Stimulated activated CD8-positive, alpha-beta memory T cell treated with anti-CD3 and anti-CD28 coated beads, Interleukin-12 subunit alpha, Interleukin-12 subunit beta, amount 100 ng/mL, for 24 hours (primary cell): ENCODE data around the gene RWDD4.

ENCODE experiments used
- DNase-seq: peaks from one replicate; pipeline ENCODE4 v3.0.0-alpha.2; 2020; ENCODE audit errors: extremely low read depth

RWDD4 gene

GRCh38 chr4:183659029-183659871, at the start of gene RWDD4, which contains the start of gene TRAPPC11:
Gene RWDD4 (minus strand): TSS chr4:183659185. CDS start chr4:183658952, 233 bp downstream.
Gene TRAPPC11 (plus strand): TSS chr4:183659293. CDS start chr4:183663868, 4,575 bp downstream.
- DNase-seq, result peak; percentile 89

- DNase-seq, result no peak
Observed at GRCh38 chr4:183702492-183702891, 43.5 kb upstream of the RWDD4 start.

GRCh38 chr4:183700407-183700806, 41.4 kb upstream of the RWDD4 start:
- no peak for DNase-seq

GRCh38 chr4:183698909-183699308, 39.9 kb upstream of the RWDD4 start:
- DNase-seq, result no peak

- no peak for DNase-seq
Observed at GRCh38 chr4:183691897-183692296, 32.9 kb upstream of the RWDD4 start.

GRCh38 chr4:183691006-183691405, 32.0 kb upstream of the RWDD4 start:
- no peak for DNase-seq

GRCh38 chr4:183688216-183688615, 29.2 kb upstream of the RWDD4 start:
- DNase-seq, result no peak

GRCh38 chr4:183686461-183686860, 27.5 kb upstream of the RWDD4 start:
- DNase-seq, result no peak

GRCh38 chr4:183681119-183681518, 22.1 kb upstream of the RWDD4 start:
- no peak for DNase-seq

- DNase-seq, result no peak
Observed at GRCh38 chr4:183675625-183676024, 16.6 kb upstream of the RWDD4 start.

GRCh38 chr4:183674153-183674552, 15.2 kb upstream of the RWDD4 start:
- DNase-seq, result no peak

- DNase-seq, result no peak
Observed at GRCh38 chr4:183670960-183671555, 12.1 kb upstream of the RWDD4 start.

- DNase-seq, result no peak
Observed at GRCh38 chr4:183670251-183670650, 11.3 kb upstream of the RWDD4 start.

GRCh38 chr4:183666088-183666487, 7.1 kb upstream of the RWDD4 start:
- no peak for DNase-seq

- DNase-seq, result no peak
Observed at GRCh38 chr4:183659872-183660242, 872 bp upstream of the RWDD4 start.

- DNase-seq, result no peak
Observed at GRCh38 chr4:183658362-183659028, 490 bp downstream of the RWDD4 start.

GRCh38 chr4:183657564-183657963, 1.4 kb downstream of the RWDD4 start:
- DNase-seq, result no peak

GRCh38 chr4:183645326-183645725, 13.7 kb downstream of the RWDD4 start:
- no peak for DNase-seq

- DNase-seq, result no peak
Observed at GRCh38 chr4:183639291-183639690, 19.7 kb downstream of the RWDD4 start.

GRCh38 chr4:183638436-183638835, 20.5 kb downstream of the RWDD4 start:
- no peak for DNase-seq

GRCh38 chr4:183637461-183637860, 21.5 kb downstream of the RWDD4 start:
- no peak for DNase-seq

GRCh38 chr4:183636923-183637322, 22.1 kb downstream of the RWDD4 start:
- DNase-seq, result no peak

GRCh38 chr4:183636503-183636902, 22.5 kb downstream of the RWDD4 start:
- no peak for DNase-seq
